Measurements from ENCODE around the gene FKBP1A.

The FKBP1A gene

DNA sequence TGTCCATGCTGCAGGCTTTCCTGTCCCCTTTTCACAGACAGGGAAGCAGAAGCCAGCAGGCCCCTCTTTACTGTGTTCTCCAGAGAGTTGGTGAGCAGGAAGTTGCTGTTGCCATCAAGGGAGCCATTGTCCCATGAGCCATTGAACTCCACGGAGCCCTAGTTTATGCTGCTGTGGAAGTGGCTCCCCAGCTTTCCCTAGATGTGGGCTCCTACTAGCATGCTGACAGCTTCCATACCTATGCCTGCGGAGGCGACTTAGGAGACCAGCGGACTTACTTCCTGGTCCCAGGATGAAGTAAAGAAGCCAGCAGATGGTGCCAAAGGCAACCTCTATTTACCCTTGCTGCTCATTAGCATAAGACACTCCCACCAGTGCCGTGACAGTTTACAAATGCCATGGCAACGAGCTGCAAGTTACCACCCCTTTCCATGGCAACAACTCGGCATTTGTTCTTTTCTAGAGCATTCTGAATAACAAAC is 30.8 kb upstream of the FKBP1A start:
- DNase-seq (peak; percentile 46), ATAC-seq (ENCODE audit: insufficient read depth, low read depth) (peak; percentile 60; the same call in 2 of the 3 replicates)
- TF ChIP-seq EZH2 (IDR thresholded peaks at IDR 0.05; ENCODE audit: borderline replicate concordance, low read depth, low read length, severe bottlenecking): no peak
- TF ChIP-seq, protein P1, sequence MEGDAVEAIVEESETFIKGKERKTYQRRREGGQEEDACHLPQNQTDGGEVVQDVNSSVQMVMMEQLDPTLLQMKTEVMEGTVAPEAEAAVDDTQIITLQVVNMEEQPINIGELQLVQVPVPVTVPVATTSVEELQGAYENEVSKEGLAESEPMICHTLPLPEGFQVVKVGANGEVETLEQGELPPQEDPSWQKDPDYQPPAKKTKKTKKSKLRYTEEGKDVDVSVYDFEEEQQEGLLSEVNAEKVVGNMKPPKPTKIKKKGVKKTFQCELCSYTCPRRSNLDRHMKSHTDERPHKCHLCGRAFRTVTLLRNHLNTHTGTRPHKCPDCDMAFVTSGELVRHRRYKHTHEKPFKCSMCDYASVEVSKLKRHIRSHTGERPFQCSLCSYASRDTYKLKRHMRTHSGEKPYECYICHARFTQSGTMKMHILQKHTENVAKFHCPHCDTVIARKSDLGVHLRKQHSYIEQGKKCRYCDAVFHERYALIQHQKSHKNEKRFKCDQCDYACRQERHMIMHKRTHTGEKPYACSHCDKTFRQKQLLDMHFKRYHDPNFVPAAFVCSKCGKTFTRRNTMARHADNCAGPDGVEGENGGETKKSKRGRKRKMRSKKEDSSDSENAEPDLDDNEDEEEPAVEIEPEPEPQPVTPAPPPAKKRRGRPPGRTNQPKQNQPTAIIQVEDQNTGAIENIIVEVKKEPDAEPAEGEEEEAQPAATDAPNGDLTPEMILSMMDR (IDR thresholded peaks at IDR 0.05; ENCODE audit: borderline replicate concordance, extremely low read depth, low read length, poor library complexity, severe bottlenecking): peak; percentile 48
- no peaks in the 10 kb centered on the region; the same call in 1 of the 2 replicates for H3K4me1 ChIP-seq (ENCODE audit: insufficient read depth, low read length)
- H3K36me3 ChIP-seq (ENCODE audit: insufficient read depth, low read length): no peaks in the 10 kb centered on the region
- no peak overlapping the region for H3K27ac ChIP-seq (ENCODE audit: low read length)
- no peak overlapping the region for H3K4me2 ChIP-seq (ENCODE audit: insufficient read depth, low read length)
- no peak overlapping the region for H3K4me3 ChIP-seq (ENCODE audit: low read depth in 1 of 2, low read length in 2 of 2)
- no peaks in the 10 kb centered on the region for H3K27me3 ChIP-seq (ENCODE audit: insufficient read depth, low read length, poor library complexity)
- no peaks in the 10 kb centered on the region for H4K20me1 ChIP-seq (ENCODE audit: insufficient read depth, low read length)
- peaks cover 24% of the 10 kb centered on the region for H3K9me3 ChIP-seq (ENCODE audit: insufficient read depth, low read length, severe bottlenecking)
- no peaks in the 10 kb centered on the region for H3K79me2 ChIP-seq (ENCODE audit: insufficient read depth, low read length)
- no peak overlapping the region for H3K9ac ChIP-seq (ENCODE audit: low read depth, low read length)
- no peak overlapping the region for H2AFZ ChIP-seq (ENCODE audit: low read depth, low read length)

DNA sequence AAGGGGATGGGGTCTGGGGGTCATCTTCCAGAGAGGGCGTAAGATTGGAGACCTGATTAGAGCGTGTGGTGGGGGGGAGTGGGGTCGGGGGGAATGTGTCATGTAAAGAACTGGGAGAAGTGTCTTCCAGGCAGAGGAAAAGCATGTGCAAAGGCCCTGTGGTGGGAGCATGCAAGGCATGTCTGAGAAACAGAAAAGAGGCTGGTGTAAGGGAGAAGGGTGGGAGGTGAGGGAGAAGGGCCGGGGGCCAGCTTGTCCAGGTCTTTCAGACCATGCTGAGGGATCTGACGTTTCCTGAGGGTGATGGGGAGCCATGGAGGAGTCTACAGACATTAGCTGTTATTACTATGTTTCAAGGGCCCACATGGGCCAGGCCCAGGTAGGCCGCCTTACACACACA is 30.4 kb upstream of the FKBP1A start:
- Histone ChIP-seq H3K36me3 (ENCODE audit: insufficient read depth, low read length) (no peaks in the 10 kb centered on the region), H3K27ac (ENCODE audit: low read length) (no peak overlapping the region), H4K20me1 (ENCODE audit: insufficient read depth, low read length) (no peaks in the 10 kb centered on the region), H3K79me2 (ENCODE audit: insufficient read depth, low read length) (no peaks in the 10 kb centered on the region), H3K4me2 (ENCODE audit: insufficient read depth, low read length) (no peak overlapping the region), H3K27me3 (ENCODE audit: insufficient read depth, low read length, poor library complexity) (no peaks in the 10 kb centered on the region), H3K9me3 (ENCODE audit: insufficient read depth, low read length, severe bottlenecking) (peaks cover 29% of the 10 kb centered on the region), H3K9ac (ENCODE audit: low read depth, low read length) (no peak overlapping the region), H3K4me3 (ENCODE audit: low read depth in 1 of 2, low read length in 2 of 2) (no peak overlapping the region), H3K4me1 (ENCODE audit: insufficient read depth, low read length) (no peaks in the 10 kb centered on the region; the same call in 1 of the 2 replicates), H2AFZ (ENCODE audit: low read depth, low read length) (no peak overlapping the region)
- TF ChIP-seq, protein P1 (IDR thresholded peaks at IDR 0.05; ENCODE audit: borderline replicate concordance, extremely low read depth, low read length, poor library complexity, severe bottlenecking): no peak
- TF ChIP-seq EZH2 (IDR thresholded peaks at IDR 0.05; ENCODE audit: borderline replicate concordance, low read depth, low read length, severe bottlenecking): no peak
- DNase-seq: no peak
- ATAC-seq (ENCODE audit: insufficient read depth, low read depth): no peak

DNA sequence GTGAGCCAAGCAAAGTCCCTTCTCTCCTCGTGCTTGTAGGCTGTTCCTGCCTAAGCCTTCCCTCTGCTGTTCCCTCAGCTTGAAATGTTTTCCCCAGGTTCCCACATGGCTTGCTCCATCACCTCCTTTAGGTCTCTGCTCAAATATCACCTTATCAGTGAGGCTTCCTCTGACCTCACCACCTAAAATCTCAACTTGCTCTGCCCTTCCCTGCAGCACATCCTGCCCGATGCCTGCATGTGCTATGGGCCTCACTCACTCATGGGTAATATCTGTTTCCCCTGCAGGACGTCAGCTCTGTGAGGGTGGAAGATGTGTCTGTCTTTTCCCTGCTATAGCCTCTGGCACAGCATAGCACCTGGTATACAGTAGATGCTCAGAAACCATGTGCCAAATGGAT is 29.9 kb upstream of the FKBP1A start:
- Histone ChIP-seq H3K4me2 (ENCODE audit: insufficient read depth, low read length) (no peak overlapping the region), H3K36me3 (ENCODE audit: insufficient read depth, low read length) (no peaks in the 10 kb centered on the region), H3K4me1 (ENCODE audit: insufficient read depth, low read length) (no peaks in the 10 kb centered on the region; the same call in 1 of the 2 replicates), H2AFZ (ENCODE audit: low read depth, low read length) (no peak overlapping the region), H3K4me3 (ENCODE audit: low read depth in 1 of 2, low read length in 2 of 2) (no peak overlapping the region), H3K9me3 (ENCODE audit: insufficient read depth, low read length, severe bottlenecking) (peaks cover 30% of the 10 kb centered on the region), H4K20me1 (ENCODE audit: insufficient read depth, low read length) (no peaks in the 10 kb centered on the region), H3K27ac (ENCODE audit: low read length) (no peak overlapping the region), H3K27me3 (ENCODE audit: insufficient read depth, low read length, poor library complexity) (no peaks in the 10 kb centered on the region), H3K9ac (ENCODE audit: low read depth, low read length) (no peak overlapping the region), H3K79me2 (ENCODE audit: insufficient read depth, low read length) (no peaks in the 10 kb centered on the region)
- ATAC-seq (ENCODE audit: insufficient read depth, low read depth): peak; percentile 52; the same call in 1 of the 3 replicates
- TF ChIP-seq EZH2 (IDR thresholded peaks at IDR 0.05; ENCODE audit: borderline replicate concordance, low read depth, low read length, severe bottlenecking): no peak
- TF ChIP-seq, protein P1 (IDR thresholded peaks at IDR 0.05; ENCODE audit: borderline replicate concordance, extremely low read depth, low read length, poor library complexity, severe bottlenecking): no peak
- no peak for DNase-seq

Measured in DND-41 (cell line).